Duodenal mucosa (tissue), 2 donors: ENCODE data around the gene CUX1.
"Not testable (repeated sequence)": the region's sequence is repeated elsewhere in the genome, so short reads cannot be mapped to it uniquely, and the experiment has no call there.

Experiments
- H3K27ac ChIP-seq: one replicate; pipeline ENCODE4 v1.7.0; 2013; ENCODE audit warnings: low read depth, low read length
- H3K27me3 ChIP-seq, 2 donors: one replicate each; pipeline ENCODE4 v1.7.0; 2013; ENCODE audit warnings: low read length in 2 of 2, control low read depth in 1 of 2; ENCODE audit not compliant: insufficient read depth in 2 of 2, control insufficient read depth in 1 of 2
- H3K36me3 ChIP-seq, 2 donors: one replicate each; pipeline ENCODE4 v1.7.0; 2013; ENCODE audit warnings: low read length in 2 of 2, control low read depth in 1 of 2; ENCODE audit not compliant: insufficient read depth in 2 of 2, control insufficient read depth in 1 of 2
- H3K4me1 ChIP-seq, 2 donors: one replicate each; pipeline ENCODE4 v1.7.0; 2013; ENCODE audit warnings: low read length in 2 of 2, control low read depth in 1 of 2; ENCODE audit not compliant: insufficient read depth in 2 of 2, control insufficient read depth in 1 of 2
- H3K4me3 ChIP-seq, 2 donors: one replicate each; pipeline ENCODE4 v1.7.0; 2013; ENCODE audit warnings: low read length in 2 of 2, low read depth in 1 of 2
- H3K9ac ChIP-seq, 2 donors: one replicate each; pipeline ENCODE4 v1.7.0; 2013; ENCODE audit warnings: low read length in 2 of 2, low read depth in 1 of 2
- H3K9me3 ChIP-seq, 2 donors: one replicate each; pipeline ENCODE4 v1.7.0; 2013; ENCODE audit warnings: low read length in 2 of 2, control low read depth in 1 of 2; ENCODE audit not compliant: control insufficient read depth in 1 of 2

The CUX1 gene

GRCh38 chr7:101880282-101881054 lies 63.0 kb downstream of the CUX1 start:
- Histone ChIP-seq H3K4me1 (peaks cover 33 to 39% of the 10 kb centered on the region in 2 donors), H3K27ac (no peak overlapping the region), H3K9ac (no peak overlapping the region), H3K36me3 (no peaks in the 10 kb centered on the region), H3K9me3 (no peaks in the 10 kb centered on the region), H3K4me3 (no peak overlapping the region), H3K27me3 (no peaks in the 10 kb centered on the region)

- Histone ChIP-seq H3K9ac (no peak overlapping the region), H3K36me3 (no peaks in the 10 kb centered on the region), H3K9me3 (no peaks in the 10 kb centered on the region), H3K4me1 (peaks cover 33 to 39% of the 10 kb centered on the region in 2 donors), H3K27ac (peak overlapping the region; percentile 17), H3K27me3 (no peaks in the 10 kb centered on the region), H3K4me3 (no peak overlapping the region)
These were observed 64.6 kb downstream of the CUX1 start for GRCh38 chr7:101882005-101882421.

- Histone ChIP-seq H3K36me3 (no peaks in the 10 kb centered on the region), H3K27ac (peak overlapping the region; percentile 17), H3K4me1 (peaks cover 33 to 38% of the 10 kb centered on the region in 2 donors), H3K4me3 (peak overlapping the region in 1 of 2 donors; percentile 13), H3K9ac (peak overlapping the region in 1 of 2 donors; percentile 2), H3K9me3 (no peaks in the 10 kb centered on the region), H3K27me3 (no peaks in the 10 kb centered on the region)
These were observed 65.5 kb downstream of the CUX1 start for GRCh38 chr7:101882595-101883564.

- Histone ChIP-seq H3K27me3 (no peaks in the 10 kb centered on the region), H3K27ac (no peak overlapping the region), H3K4me3 (no peak overlapping the region), H3K9me3 (no peaks in the 10 kb centered on the region), H3K9ac (no peak overlapping the region), H3K4me1 (peaks cover 33 to 34% of the 10 kb centered on the region in 2 donors), H3K36me3 (no peaks in the 10 kb centered on the region)
These were observed 67.5 kb downstream of the CUX1 start for GRCh38 chr7:101884671-101885596.

- Histone ChIP-seq H3K36me3 (no peaks in the 10 kb centered on the region), H3K9ac (no peak overlapping the region), H3K27me3 (no peaks in the 10 kb centered on the region), H3K9me3 (no peaks in the 10 kb centered on the region), H3K27ac (no peak overlapping the region), H3K4me3 (no peak overlapping the region), H3K4me1 (peaks cover 28% of the 10 kb centered on the region in 2 donors)
These were observed 68.2 kb downstream of the CUX1 start for GRCh38 chr7:101885597-101885955.

- H3K9ac ChIP-seq, H3K27ac ChIP-seq, H3K36me3 ChIP-seq, H3K4me3 ChIP-seq, H3K27me3 ChIP-seq, H3K9me3 ChIP-seq: not testable (repeated sequence)
- peaks cover 10 to 14% of the 10 kb centered on the region in 2 donors for H3K4me1 ChIP-seq
These were observed 69.9 kb downstream of the CUX1 start for GRCh38 chr7:101887352-101887751.

- not testable (repeated sequence) for H3K36me3 ChIP-seq, H3K27me3 ChIP-seq, H3K9ac ChIP-seq, H3K4me1 ChIP-seq, H3K27ac ChIP-seq, H3K9me3 ChIP-seq, H3K4me3 ChIP-seq
These were observed 71.1 kb downstream of the CUX1 start for GRCh38 chr7:101888564-101888963.

- no peak overlapping the region for H3K9ac ChIP-seq
- H3K27ac ChIP-seq: no peak overlapping the region
- no peak overlapping the region for H3K4me3 ChIP-seq
- no peaks in the 10 kb centered on the region for H3K36me3 ChIP-seq
- H3K4me1 ChIP-seq: peaks cover 4 to 6% of the 10 kb centered on the region in 2 donors
- no peaks in the 10 kb centered on the region for H3K9me3 ChIP-seq
- H3K27me3 ChIP-seq: no peaks in the 10 kb centered on the region
These were observed 73.5 kb downstream of the CUX1 start for GRCh38 chr7:101890749-101891523.

GRCh38 chr7:101891936-101892640 lies 74.7 kb downstream of the CUX1 start:
- no peak overlapping the region for H3K27ac ChIP-seq

More at GRCh38 chr7:101891936-101892640, 74.7 kb downstream of the CUX1 start:
- Histone ChIP-seq H3K4me3 (no peak overlapping the region), H3K27me3 (no peaks in the 10 kb centered on the region), H3K36me3 (no peaks in the 10 kb centered on the region), H3K9me3 (no peaks in the 10 kb centered on the region), H3K9ac (no peak overlapping the region), H3K4me1 (peaks cover 4 to 6% of the 10 kb centered on the region in 2 donors)
